Lower leg skin (tissue), 4 donors: Measurements from ENCODE around the gene TANGO6. TPM values are rescaled to one million over a fixed set of nuclear protein-coding genes. Genes with fewer than 3 reads are reported as not detected.

Experiments
- DNase-seq, 2 donors: peaks; one replicate each; pipeline ENCODE4 v3.0.0-alpha.2; 2019; ENCODE audit warnings: low spot score in 2 of 2
- H3K4me3 ChIP-seq: fragments of 200-600 bp; sonication (generic); 2 replicates; pipeline ENCODE4 v1.5.1; 2017; ENCODE audit warnings: mild to moderate bottlenecking, low read depth; ENCODE audit not compliant: poor library complexity, severe bottlenecking
- CTCF ChIP-seq, 3 donors: fragments of 450-650 bp; IDR thresholded peaks; one replicate each; pipeline ENCODE4 v1.5.1; 2016; ENCODE audit warnings: antibody characterized with exemption in 3 of 3, mild to moderate bottlenecking in 3 of 3, moderate library complexity in 2 of 3
- POLR2A ChIP-seq, 2 donors: fragments of 450-650 bp; IDR thresholded peaks; one replicate each; pipeline ENCODE4 v1.6.1; 2016 to 2017; ENCODE audit warnings: antibody characterized with exemption in 2 of 2, mild to moderate bottlenecking in 1 of 2, moderate library complexity in 1 of 2
- WGBS, 2 donors: methylation state at CpG; one replicate each; pipeline ENCODE4 v1.1.5; 2018; 5-methylcytosine and 5-hydroxymethylcytosine counted together
- intact Hi-C: fragments of 100-400 bp; cut with DNase I; formaldehyde crosslinking; loops from one replicate; pipeline ENCODE4 v1.15.0; 2023; ENCODE audit warnings: low total_unique reads
- total RNA-seq, 4 donors: library from RNA; depleted of rRNA; stranded (reverse); fragments of >200 nt; gene quantifications; one replicate each; pipeline ENCODE4 v1.1.0, GENCODE V29; 2016

The TANGO6 gene
- total RNA-seq, 4 donors from 2014 or later, result 7.9 to 17.0 (median 8.6) TPM

DNA sequence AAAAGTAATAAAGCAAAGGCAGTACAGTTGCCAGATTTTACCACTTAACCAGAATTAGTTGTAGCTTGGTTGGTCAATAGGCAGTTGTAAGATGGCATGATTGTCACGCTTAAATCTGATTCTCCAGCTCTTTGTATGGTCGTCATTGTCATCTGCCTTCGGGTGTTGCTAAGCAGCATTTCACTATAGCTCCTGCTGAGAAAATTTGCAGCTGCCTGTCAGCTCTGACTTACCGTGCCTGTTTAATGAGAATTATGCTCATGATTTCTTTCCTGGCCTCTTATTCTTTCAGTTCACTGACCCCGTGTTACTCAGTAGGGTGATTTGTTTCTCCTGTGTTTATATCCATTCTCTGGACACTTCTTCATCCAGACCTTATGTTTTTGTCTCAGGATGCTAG lies 66.7 kb downstream of the TANGO6 start:
- WGBS, 2 donors, result 68 to 79% methylated on average over 5 of the region's 5 CpGs
- DNase-seq, result no peak
- no peak overlapping the region for H3K4me3 ChIP-seq
- intact Hi-C loops, result no loop called here
- TF ChIP-seq CTCF (IDR thresholded peaks at IDR 0.05), result no peak
- TF ChIP-seq POLR2A (IDR thresholded peaks at IDR 0.05), result no peak

GRCh38 chr16:68915589-68915988 lies 72.3 kb downstream of the TANGO6 start:
- intact Hi-C loops, result no loop called here
- no peak for TF ChIP-seq POLR2A (IDR thresholded peaks at IDR 0.05)
- WGBS, 2 donors, result 59 to 65% methylated on average over 2 of the region's 2 CpGs
- no peak for DNase-seq
- no peak overlapping the region for H3K4me3 ChIP-seq

GRCh38 chr16:68917541-68917940 lies 74.2 kb downstream of the TANGO6 start:
- 93 to 98% methylated on average over 2 of the region's 2 CpGs for WGBS, 2 donors

GRCh38 chr16:68920349-68920748 lies 77.0 kb downstream of the TANGO6 start:
- intact Hi-C loops, result no loop called here
- no peak overlapping the region for H3K4me3 ChIP-seq
- 80 to 87% methylated on average over 3 of the region's 3 CpGs for WGBS, 2 donors
- DNase-seq, result peak in 1 of 2 donors; percentile 9
- TF ChIP-seq POLR2A (IDR thresholded peaks at IDR 0.05), result no peak
- no peak for TF ChIP-seq CTCF (IDR thresholded peaks at IDR 0.05)

More at GRCh38 chr16:68917541-68917940, 74.2 kb downstream of the TANGO6 start:
- no peak overlapping the region for H3K4me3 ChIP-seq
- DNase-seq, result no peak
- TF ChIP-seq POLR2A (IDR thresholded peaks at IDR 0.05), result no peak
- no peak for TF ChIP-seq CTCF (IDR thresholded peaks at IDR 0.05)
- intact Hi-C loops, result no loop called here

- peak in 1 of 2 donors; percentile 20 for DNase-seq
- H3K4me3 ChIP-seq, result no peak overlapping the region
- intact Hi-C loops, result no loop called here
- TF ChIP-seq CTCF (IDR thresholded peaks at IDR 0.05), result no peak
- no peak for TF ChIP-seq POLR2A (IDR thresholded peaks at IDR 0.05)
- 82 to 94% methylated on average over 2 of the region's 2 CpGs for WGBS, 2 donors
Observed at GRCh38 chr16:68921637-68922036, 78.3 kb downstream of the TANGO6 start.

DNA sequence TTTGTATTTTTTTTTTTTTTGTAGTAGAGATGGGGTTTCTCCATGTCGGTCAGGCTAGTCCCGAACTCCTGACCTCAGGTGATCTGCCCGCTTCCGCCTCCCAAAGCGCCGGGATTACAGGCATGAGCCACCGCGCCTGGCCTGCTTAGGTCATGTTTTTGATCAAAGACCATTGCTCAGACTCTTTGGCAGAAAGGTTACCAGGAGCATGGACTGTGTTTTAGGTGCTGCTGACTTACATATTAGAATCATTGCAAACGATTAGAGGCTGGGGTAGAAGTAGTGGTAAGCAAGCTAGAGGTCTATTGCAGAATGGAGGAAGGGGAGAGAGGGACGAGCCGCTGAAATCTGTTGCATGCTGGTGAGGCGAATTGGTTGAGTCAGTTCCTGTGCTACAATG lies 79.8 kb downstream of the TANGO6 start:
- TF ChIP-seq CTCF (IDR thresholded peaks at IDR 0.05) (no peak), POLR2A (IDR thresholded peaks at IDR 0.05) (no peak)
- intact Hi-C loops, result no loop called here
- WGBS, 2 donors, result 90 to 97% methylated on average over 12 of the region's 12 CpGs
- DNase-seq, result peak in 1 of 2 donors; percentile 56
- H3K4me3 ChIP-seq, result no peak overlapping the region
